KOPT-K1 (cell line): Measurements from ENCODE around the gene WDR73.
"Not testable (repeated sequence)": the region's sequence is repeated elsewhere in the genome, so short reads cannot be mapped to it uniquely, and the experiment has no call there.

Source experiments
- H3K27ac ChIP-seq: fragments of 200-600 bp; sonication (generic); 2 replicates; pipeline ENCODE4 v1.5.1; 2016; ENCODE audit warnings: antibody characterized with exemption, mild to moderate bottlenecking, low read depth, low read length; ENCODE audit not compliant: poor library complexity, severe bottlenecking
- H3K36me3 ChIP-seq: fragments of 200-600 bp; sonication (generic); 2 replicates; pipeline ENCODE4 v1.5.1; 2017; ENCODE audit warnings: antibody characterized with exemption, mild to moderate bottlenecking, low read length, moderate library complexity; ENCODE audit not compliant: insufficient read depth
- H3K9me3 ChIP-seq: fragments of 200-600 bp; sonication (generic); 2 replicates; pipeline ENCODE4 v1.5.1; 2017; ENCODE audit warnings: antibody characterized with exemption, low read length, mild to moderate bottlenecking; ENCODE audit not compliant: insufficient read depth, poor library complexity, severe bottlenecking

Gene WDR73

DNA sequence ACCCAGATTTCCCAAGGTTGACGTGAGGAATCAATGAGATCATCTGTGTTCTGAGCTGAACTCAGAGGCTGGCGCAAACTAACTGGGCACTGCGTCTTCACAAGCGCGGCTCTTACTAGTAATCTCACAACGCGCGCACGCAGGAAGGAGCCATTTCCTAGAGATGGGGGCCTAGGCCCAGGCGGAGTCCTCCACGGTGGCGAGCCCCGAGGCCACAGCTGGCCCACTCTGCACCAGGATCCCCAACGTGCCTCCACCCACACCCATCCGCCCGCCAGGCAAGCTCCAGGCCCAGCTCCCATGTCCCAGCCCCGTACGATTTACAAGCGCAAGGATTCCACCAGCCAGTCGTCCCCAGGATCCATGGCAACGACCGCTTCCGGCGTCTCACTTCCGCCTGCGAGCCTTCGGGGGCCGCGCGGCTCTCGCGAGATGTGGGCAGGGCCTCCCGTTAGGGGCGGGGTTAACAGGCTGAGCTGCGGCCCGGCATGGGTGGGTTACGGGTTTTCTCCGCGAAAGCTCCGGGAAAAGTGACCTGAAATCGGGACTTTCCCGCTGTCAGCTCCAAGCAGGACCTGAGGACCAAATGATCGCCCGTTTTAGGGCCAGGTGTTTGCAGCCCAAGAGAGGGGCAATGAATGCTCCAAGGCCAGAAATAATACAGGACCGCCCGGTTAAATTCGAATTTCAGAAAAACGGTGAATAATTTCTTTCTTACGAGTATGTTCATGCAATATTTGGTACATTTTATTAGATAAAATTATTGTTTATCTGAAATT is at the start of gene WDR73:
Gene WDR73 (minus strand): TSS at position 374 of the 779 bp plus-strand sequence. CDS start 9 bp downstream, at position 365.
- Histone ChIP-seq H3K36me3 (peaks cover 33% of the 10 kb centered on the region), H3K9me3 (no peaks in the 10 kb centered on the region), H3K27ac (peak within 1 kb of the TSS; percentile 73)

DNA sequence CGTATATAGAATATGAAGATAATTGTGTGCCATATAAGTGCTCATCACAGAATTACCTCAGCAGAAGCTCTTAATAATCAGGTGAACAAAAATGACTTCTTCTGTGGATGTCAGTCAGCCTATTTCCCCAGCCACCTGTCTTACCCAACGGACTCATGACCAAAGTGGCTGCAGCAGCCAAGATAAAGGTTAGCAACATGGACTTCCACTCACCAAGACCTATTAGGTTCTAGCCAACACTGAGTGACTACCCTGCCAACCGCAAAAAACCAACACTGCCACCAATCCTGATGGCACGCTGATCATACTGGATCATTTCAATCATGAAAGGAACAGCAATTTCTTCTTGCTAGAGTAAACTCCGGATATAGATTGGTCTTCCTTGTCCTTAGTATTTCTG is 49.7 kb upstream of the WDR73 start:
- H3K36me3 ChIP-seq, result peaks cover 11% of the 10 kb centered on the region; the same call in 1 of the 2 replicates
- H3K27ac ChIP-seq, result no peak overlapping the region
- no peaks in the 10 kb centered on the region for H3K9me3 ChIP-seq

DNA sequence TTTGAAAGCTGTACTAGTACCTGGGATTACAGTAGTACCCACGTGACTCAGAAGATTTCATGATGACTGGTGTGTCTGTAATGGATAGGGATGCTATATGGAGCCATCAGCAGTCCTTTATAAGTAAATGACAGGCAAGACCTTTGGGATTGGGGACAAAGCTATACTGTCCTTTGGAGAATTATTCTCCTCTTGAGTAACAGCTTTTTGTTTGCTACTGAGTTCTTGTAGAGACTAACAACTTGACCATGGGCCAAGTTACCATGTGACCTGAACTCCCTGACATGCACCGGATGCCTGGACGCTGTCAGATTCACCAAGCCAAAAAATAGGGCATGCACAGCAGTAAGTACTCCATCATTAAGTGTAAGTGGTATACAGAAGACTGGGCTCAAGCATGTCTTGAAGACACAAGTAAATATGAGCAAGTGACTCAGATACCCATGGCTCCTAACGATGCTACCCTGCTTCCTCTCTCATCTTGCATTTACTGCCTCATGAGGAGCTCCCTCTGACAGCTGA is 48.9 kb upstream of the WDR73 start:
- H3K27ac ChIP-seq, result no peak overlapping the region
- no peaks in the 10 kb centered on the region for H3K9me3 ChIP-seq
- H3K36me3 ChIP-seq, result peaks cover 5% of the 10 kb centered on the region; the same call in 1 of the 2 replicates

DNA sequence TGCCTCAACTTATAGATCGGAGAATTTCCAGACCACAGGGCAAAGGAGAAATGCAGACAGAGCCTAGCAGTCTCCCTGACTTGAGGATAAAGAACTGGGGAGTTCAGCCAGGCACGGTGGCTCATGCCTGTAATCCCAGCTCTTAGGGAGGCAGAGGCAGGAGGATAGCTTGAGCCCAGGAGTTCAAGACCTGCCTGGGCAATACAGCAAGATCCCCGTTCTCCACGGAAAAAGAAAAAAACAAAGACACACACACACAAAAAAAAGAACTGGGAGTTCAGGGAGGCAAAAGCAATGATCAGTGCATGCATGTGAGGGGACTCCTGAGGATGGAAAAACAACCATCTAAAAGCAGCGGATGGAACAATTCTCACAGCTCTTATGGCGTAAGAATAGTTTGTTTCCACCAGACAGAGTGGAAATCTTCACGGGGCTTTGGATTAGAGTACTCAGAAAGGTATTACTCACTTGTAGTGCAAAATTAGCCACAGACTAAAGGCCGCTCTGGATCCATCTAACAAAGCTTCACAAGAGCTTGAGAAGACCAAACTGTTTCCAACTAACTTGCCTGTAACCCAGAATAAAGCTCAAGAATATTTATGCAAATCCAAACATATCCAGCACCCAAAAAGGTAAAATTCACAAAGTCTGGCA is 45.6 kb upstream of the WDR73 start:
- Histone ChIP-seq H3K27ac (no peak overlapping the region), H3K36me3 (peaks cover 5% of the 10 kb centered on the region; the same call in 1 of the 2 replicates), H3K9me3 (no peaks in the 10 kb centered on the region)

GRCh38 chr15:84697236-84697990 is 43.3 kb upstream of the WDR73 start:
- Histone ChIP-seq H3K9me3 (no peaks in the 10 kb centered on the region), H3K27ac (no peak overlapping the region), H3K36me3 (no peaks in the 10 kb centered on the region)

DNA sequence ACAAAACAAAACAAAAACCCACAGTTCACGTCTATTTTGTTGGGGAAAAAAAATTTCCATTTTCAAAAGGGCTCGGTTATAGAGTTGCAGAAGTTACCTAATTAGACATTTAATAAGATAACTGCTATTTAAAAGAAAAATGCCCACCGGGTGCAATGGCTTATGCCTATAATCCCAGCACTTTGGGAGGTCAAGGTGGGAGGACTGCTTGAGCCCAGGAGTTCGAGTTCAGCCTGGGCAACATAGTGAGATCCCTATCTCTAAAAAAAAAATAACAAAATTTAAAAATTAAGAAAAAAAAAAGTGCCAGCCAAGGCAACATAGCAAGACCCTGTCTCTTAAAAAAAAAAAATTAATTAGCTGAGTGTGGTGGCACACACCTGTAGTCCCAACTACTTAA is 42.7 kb upstream of the WDR73 start:
- Histone ChIP-seq H3K9me3 (no peaks in the 10 kb centered on the region), H3K27ac (no peak overlapping the region), H3K36me3 (no peaks in the 10 kb centered on the region)

- Histone ChIP-seq H3K36me3 (peaks cover 51% of the 10 kb centered on the region), H3K9me3 (no peaks in the 10 kb centered on the region), H3K27ac (no peak overlapping the region)
Observed at GRCh38 chr15:84690342-84690741, 36.3 kb upstream of the WDR73 start.

DNA sequence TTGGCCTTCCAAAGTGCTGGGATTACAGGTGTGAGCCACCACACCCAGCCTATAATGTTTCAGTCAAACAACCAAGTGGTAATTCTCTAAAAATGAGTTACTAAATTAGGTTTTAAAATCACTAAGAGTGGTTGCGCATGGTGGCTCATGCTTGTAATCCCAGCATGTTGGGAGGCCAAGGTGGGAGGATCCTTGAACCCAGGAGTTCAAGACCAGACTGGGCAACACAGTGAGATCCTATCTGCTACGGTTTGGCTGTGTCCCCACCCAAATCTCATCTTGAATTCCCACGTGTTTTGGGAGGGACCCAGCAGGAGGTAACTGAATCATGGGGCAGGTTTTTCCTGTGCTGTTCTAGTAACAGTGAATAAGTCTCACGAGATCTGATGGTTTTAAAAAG is 35.8 kb upstream of the WDR73 start:
- peaks cover 51% of the 10 kb centered on the region for H3K36me3 ChIP-seq

GRCh38 chr15:84686446-84686845 is 32.4 kb upstream of the WDR73 start:
- H3K9me3 ChIP-seq, H3K27ac ChIP-seq: not testable (repeated sequence)
- peaks cover 80% of the 10 kb centered on the region for H3K36me3 ChIP-seq

More for the DNA sequence above, 35.8 kb upstream of the WDR73 start:
- no peaks in the 10 kb centered on the region for H3K9me3 ChIP-seq
- H3K27ac ChIP-seq, result no peak overlapping the region

- no peak overlapping the region for H3K27ac ChIP-seq
- H3K36me3 ChIP-seq, result peaks cover 80% of the 10 kb centered on the region
- no peaks in the 10 kb centered on the region for H3K9me3 ChIP-seq
Observed at GRCh38 chr15:84685304-84685703, 31.2 kb upstream of the WDR73 start.

DNA sequence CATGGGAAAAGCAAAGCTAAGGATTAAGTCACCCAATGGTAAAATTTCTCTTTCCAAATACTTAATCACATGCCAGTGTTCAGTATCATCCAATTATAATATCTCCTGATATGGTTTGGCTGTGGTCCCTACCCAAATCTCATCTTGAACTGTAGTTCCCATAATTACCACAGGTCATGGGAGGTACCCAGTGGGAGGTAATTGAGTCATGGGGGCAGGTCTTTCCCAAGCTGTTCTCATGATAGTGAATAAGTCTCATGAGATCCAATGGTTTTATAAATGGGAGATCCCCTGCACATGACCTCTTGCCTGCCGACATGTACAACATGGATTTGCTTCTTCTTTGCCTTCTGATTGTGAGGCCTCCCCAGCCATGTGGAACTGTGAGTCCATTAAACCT is 30.0 kb upstream of the WDR73 start:
- H3K27ac ChIP-seq, result no peak overlapping the region
- peaks cover 82% of the 10 kb centered on the region for H3K36me3 ChIP-seq
- H3K9me3 ChIP-seq, result no peaks in the 10 kb centered on the region

- peaks cover 69% of the 10 kb centered on the region for H3K36me3 ChIP-seq
- H3K27ac ChIP-seq, result no peak overlapping the region
- no peaks in the 10 kb centered on the region for H3K9me3 ChIP-seq
Observed at GRCh38 chr15:84681831-84682230, 27.7 kb upstream of the WDR73 start.

- H3K27ac ChIP-seq, result no peak overlapping the region
- peaks cover 67% of the 10 kb centered on the region for H3K36me3 ChIP-seq
- no peaks in the 10 kb centered on the region for H3K9me3 ChIP-seq
Observed at GRCh38 chr15:84671211-84671610, 17.1 kb upstream of the WDR73 start.

GRCh38 chr15:84669726-84670125 is 15.6 kb upstream of the WDR73 start:
- H3K27ac ChIP-seq, result no peak overlapping the region
- no peaks in the 10 kb centered on the region for H3K9me3 ChIP-seq
- H3K36me3 ChIP-seq, result peaks cover 72% of the 10 kb centered on the region
